CD4-positive, alpha-beta T cell (primary cell): ENCODE results near the gene ROR1. TPM values are rescaled to one million over a fixed set of nuclear protein-coding genes. Genes with fewer than 3 reads are reported as not detected.

ENCODE experiments used
- ATAC-seq: fragments of 200-7000 bp; cut with Tn5 transposase; one replicate; pipeline ENCODE4 v1.10.0; 2022; ENCODE audit warnings: mild to moderate bottlenecking; ENCODE audit not compliant: poor library complexity
- CTCF ChIA-PET: fragments of 350-600 bp; sonication (Branson Sonifier 250); formaldehyde crosslinking; loops from one replicate; lab custom pipeline; 2021; ENCODE audit warnings: antibody characterized with exemption, inconsistent platforms; lab: Charles Lee
- POLR2A ChIA-PET: fragments of 350-600 bp; sonication (Branson Sonifier 250); formaldehyde crosslinking; loops from one replicate; lab custom pipeline; 2021; ENCODE audit warnings: antibody characterized with exemption, inconsistent platforms; lab: Charles Lee
- DNase-seq, 14 experiments: peaks; one replicate each; pipeline ENCODE4 v3.0.0-alpha.2; 2013 to 2020; ENCODE audit warnings: mixed read lengths in 2 of 14
- H3K27ac ChIP-seq, 2 donors: one replicate each; pipeline versions ENCODE4 v1.5.1 to v1.7.0; 2013; ENCODE audit warnings: low read length in 2 of 2, low read depth in 1 of 2, mild to moderate bottlenecking in 1 of 2
- H3K27me3 ChIP-seq, 2 experiments: 1 replicate in 1 of 2; 2 replicates in 1 of 2; pipeline versions ENCODE4 v1.6.1 to v1.7.0; 2013; ENCODE audit warnings: low read length in 2 of 2, control low read depth in 1 of 2, mild to moderate bottlenecking in 1 of 2, moderate library complexity in 1 of 2; ENCODE audit not compliant: insufficient read depth in 2 of 2, control insufficient read depth in 1 of 2
- H3K36me3 ChIP-seq: one replicate; pipeline ENCODE4 v1.6.1; 2013; ENCODE audit warnings: low read length, control low read depth; ENCODE audit not compliant: insufficient read depth
- H3K4me1 ChIP-seq: one replicate; pipeline ENCODE4 v1.6.1; 2013; ENCODE audit warnings: low read length, control low read depth; ENCODE audit not compliant: insufficient read depth
- H3K4me3 ChIP-seq: one replicate; pipeline ENCODE4 v1.5.1; 2013; ENCODE audit warnings: mild to moderate bottlenecking, low read length, moderate library complexity
- H3K9me3 ChIP-seq, 2 experiments: 1 replicate in 1 of 2; 2 replicates in 1 of 2; pipeline versions ENCODE4 v1.6.1 to v1.7.0; 2013; ENCODE audit warnings: low read length in 2 of 2, mild to moderate bottlenecking in 2 of 2, control low read depth in 1 of 2, moderate library complexity in 1 of 2; ENCODE audit not compliant: control insufficient read depth in 1 of 2, insufficient read depth in 1 of 2
- H3K27ac Mint-ChIP-seq: one replicate; pipeline ENCODE4 v1.8.0; 2020; ENCODE audit warnings: mixed read lengths
- H3K27me3 Mint-ChIP-seq: one replicate; pipeline ENCODE4 v1.8.0; 2021; ENCODE audit warnings: mixed read lengths
- H3K36me3 Mint-ChIP-seq: one replicate; pipeline ENCODE4 v1.8.0; 2021; ENCODE audit warnings: low read depth, mixed read lengths
- H3K4me1 Mint-ChIP-seq: one replicate; pipeline ENCODE4 v1.8.0; 2021; ENCODE audit warnings: low read depth, mixed read lengths
- H3K4me3 Mint-ChIP-seq: one replicate; pipeline ENCODE4 v1.8.0; 2020; ENCODE audit warnings: mild to moderate bottlenecking, mixed read lengths
- H3K9me3 Mint-ChIP-seq: one replicate; pipeline ENCODE4 v1.8.0; 2020; ENCODE audit warnings: mixed read lengths
- intact Hi-C, 2 experiments: fragments of 100-400 bp; cut with DNase I in 1 of 2; cut with micrococcal nuclease in 1 of 2; formaldehyde crosslinking; loops; one replicate each; pipeline versions ENCODE4 v1.15.1 to v1.9.0; 2023 to 2025; cut with DNase I, micrococcal nuclease
- total RNA-seq, 174 experiments: library from RNA in 2 of 174; stranded (reverse) in 2 of 174; gene quantifications; one replicate each; pipeline ENCODE4 v1.2.3 and lab custom pipeline; 2021 to 2026
- TF ChIP-seq, protein P1 (sequence below): fragments of 200-600 bp; IDR thresholded peaks from one replicate; pipeline ENCODE4 v1.8.0; 2022; ENCODE audit warnings: antibody characterized with exemption, mild to moderate bottlenecking

The ROR1 gene
- total RNA-seq, 2 experiments from 2014 or later = not detected

DNA sequence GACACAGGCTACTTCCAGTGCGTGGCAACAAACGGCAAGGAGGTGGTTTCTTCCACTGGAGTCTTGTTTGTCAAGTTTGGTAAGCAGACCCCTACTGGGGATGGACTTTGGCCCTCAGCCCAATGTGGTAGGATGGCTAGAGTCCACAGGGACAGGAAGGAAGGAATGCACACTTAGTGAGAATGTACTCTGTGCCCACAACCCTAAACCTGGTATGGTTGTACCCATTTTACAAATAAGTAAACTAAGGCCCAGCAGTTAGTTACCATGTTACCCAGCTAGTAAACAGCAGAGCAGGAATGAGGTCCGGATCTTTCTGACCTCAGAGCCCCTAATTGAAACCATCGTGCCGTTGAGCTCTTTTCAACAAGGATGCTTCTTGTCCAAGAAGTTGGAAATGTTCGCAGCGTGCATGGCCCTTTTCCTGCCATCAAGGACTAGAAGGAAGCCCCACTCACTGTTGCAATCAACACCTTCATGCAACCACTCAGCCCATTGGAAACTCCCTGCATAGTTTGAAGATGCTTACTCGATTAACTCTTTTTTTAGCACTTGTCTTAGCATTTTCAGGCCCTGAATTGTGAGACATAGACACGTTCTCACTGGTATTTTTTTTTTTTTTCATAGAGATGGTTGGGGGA lies 276.2 kb downstream of the ROR1 start:
- H3K9me3 Mint-ChIP-seq = no peaks in the 10 kb centered on the region
- Histone ChIP-seq H3K27me3 (no peaks in the 10 kb centered on the region), H3K9me3 (no peaks in the 10 kb centered on the region), H3K27ac (no peak overlapping the region), H3K4me1 (no peaks in the 10 kb centered on the region), H3K36me3 (no peaks in the 10 kb centered on the region), H3K4me3 (no peak overlapping the region)
- H3K36me3 Mint-ChIP-seq = no peaks in the 10 kb centered on the region
- no peak for DNase-seq
- intact Hi-C loops = no loop called here
- TF ChIP-seq, protein P1, sequence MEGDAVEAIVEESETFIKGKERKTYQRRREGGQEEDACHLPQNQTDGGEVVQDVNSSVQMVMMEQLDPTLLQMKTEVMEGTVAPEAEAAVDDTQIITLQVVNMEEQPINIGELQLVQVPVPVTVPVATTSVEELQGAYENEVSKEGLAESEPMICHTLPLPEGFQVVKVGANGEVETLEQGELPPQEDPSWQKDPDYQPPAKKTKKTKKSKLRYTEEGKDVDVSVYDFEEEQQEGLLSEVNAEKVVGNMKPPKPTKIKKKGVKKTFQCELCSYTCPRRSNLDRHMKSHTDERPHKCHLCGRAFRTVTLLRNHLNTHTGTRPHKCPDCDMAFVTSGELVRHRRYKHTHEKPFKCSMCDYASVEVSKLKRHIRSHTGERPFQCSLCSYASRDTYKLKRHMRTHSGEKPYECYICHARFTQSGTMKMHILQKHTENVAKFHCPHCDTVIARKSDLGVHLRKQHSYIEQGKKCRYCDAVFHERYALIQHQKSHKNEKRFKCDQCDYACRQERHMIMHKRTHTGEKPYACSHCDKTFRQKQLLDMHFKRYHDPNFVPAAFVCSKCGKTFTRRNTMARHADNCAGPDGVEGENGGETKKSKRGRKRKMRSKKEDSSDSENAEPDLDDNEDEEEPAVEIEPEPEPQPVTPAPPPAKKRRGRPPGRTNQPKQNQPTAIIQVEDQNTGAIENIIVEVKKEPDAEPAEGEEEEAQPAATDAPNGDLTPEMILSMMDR = no peak
- H3K27ac Mint-ChIP-seq = no peak overlapping the region
- ATAC-seq = no peak
- ChIA-PET POLR2A (no interaction called here), CTCF (no interaction called here)
- no peak overlapping the region for H3K4me3 Mint-ChIP-seq
- no peaks in the 10 kb centered on the region for H3K4me1 Mint-ChIP-seq
- H3K27me3 Mint-ChIP-seq = no peaks in the 10 kb centered on the region

DNA sequence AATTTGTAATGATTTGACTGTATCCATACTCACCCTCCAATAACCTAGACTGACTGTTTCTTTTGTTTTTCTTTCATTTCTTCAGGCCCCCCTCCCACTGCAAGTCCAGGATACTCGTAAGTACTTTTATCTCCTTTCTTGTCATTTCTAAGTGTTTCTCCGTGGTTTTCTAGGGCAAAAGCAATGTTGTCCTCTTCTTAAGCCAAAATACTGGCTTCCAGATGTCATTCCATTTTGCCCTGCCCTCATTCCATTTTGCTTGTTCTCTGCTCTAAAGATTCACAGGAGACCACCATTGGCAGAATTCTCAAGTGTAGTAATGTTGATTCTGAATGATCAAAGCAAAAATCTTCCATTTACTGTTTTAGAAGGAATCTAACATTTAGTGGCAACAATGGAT lies 276.8 kb downstream of the ROR1 start:
- Mint-ChIP-seq H3K4me3 (no peak overlapping the region), H3K4me1 (no peaks in the 10 kb centered on the region), H3K27ac (no peak overlapping the region), H3K36me3 (no peaks in the 10 kb centered on the region), H3K9me3 (no peaks in the 10 kb centered on the region), H3K27me3 (no peaks in the 10 kb centered on the region)
- H3K36me3 ChIP-seq = no peaks in the 10 kb centered on the region
- TF ChIP-seq, protein P1 = no peak
- ChIA-PET CTCF (no interaction called here), POLR2A (no interaction called here)
- intact Hi-C loops = no loop called here
- H3K27ac ChIP-seq = no peak overlapping the region
- H3K27me3 ChIP-seq = no peaks in the 10 kb centered on the region
- ATAC-seq (no peak), DNase-seq (no peak)
- no peak overlapping the region for H3K4me3 ChIP-seq
- no peaks in the 10 kb centered on the region for H3K4me1 ChIP-seq
- H3K9me3 ChIP-seq = no peaks in the 10 kb centered on the region

DNA sequence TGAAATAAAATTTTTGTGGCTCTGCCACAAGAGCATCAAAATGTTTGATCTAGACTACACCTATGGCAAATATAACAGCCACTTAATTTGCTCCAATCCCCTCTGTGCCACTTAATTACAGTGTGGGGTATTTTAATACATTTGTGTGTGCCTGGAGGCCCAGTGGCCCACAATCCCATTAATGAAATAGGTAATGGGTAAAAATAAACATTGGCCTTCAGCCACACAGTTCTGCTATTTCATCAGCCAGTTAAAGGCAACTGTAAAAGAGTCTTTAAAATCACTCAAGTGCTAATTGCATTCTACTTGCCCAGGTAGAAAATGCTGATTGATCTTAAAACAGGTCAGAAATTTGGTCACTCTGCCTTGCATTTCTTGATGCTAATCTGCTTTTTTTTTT lies 278.0 kb downstream of the ROR1 start:
- Mint-ChIP-seq H3K4me3 (no peak overlapping the region), H3K36me3 (no peaks in the 10 kb centered on the region), H3K4me1 (no peaks in the 10 kb centered on the region), H3K9me3 (no peaks in the 10 kb centered on the region), H3K27me3 (no peaks in the 10 kb centered on the region), H3K27ac (no peak overlapping the region)
- intact Hi-C loops = no loop called here
- CTCF ChIA-PET = no interaction called here
- H3K27ac ChIP-seq = no peak overlapping the region
- no peaks in the 10 kb centered on the region for H3K9me3 ChIP-seq
- TF ChIP-seq, protein P1 = no peak
- DNase-seq = no peak
- no peaks in the 10 kb centered on the region for H3K27me3 ChIP-seq
- no peaks in the 10 kb centered on the region for H3K4me1 ChIP-seq
- no peak for ATAC-seq
- no peaks in the 10 kb centered on the region for H3K36me3 ChIP-seq
- H3K4me3 ChIP-seq = no peak overlapping the region
- POLR2A ChIA-PET = no interaction called here
